ENCODE data around the gene PERM1. TPM values are rescaled to one million over a fixed set of nuclear protein-coding genes. Genes with fewer than 3 reads are reported as not detected.

The PERM1 gene
- total and polyA plus RNA-seq, 2 of the 8 experiments (the other 6 are each of a cell fraction or from before 2014, with no cell fraction given), result not detected

GRCh38 chr1:936348-937264 is 45.3 kb downstream of the PERM1 start (continued):
- TF ChIP-seq FOSL1 (IDR thresholded peaks at IDR 0.05; ENCODE audit: insufficient read depth, low read depth, low read length) (no peak), KDM4A (IDR thresholded peaks at IDR 0.05; ENCODE audit: low read depth, low read length, severe bottlenecking) (no peak), TCF12 (IDR thresholded peaks at IDR 0.05; ENCODE audit: low read depth, low read length) (no peak), JUND (IDR thresholded peaks at IDR 0.05; ENCODE audit: low read length) (no peak), POLR2A (IDR thresholded peaks at IDR 0.05; ENCODE audit: control extremely low read depth in 1 of 2, low read depth in 2 of 2, low read length in 2 of 2) (no peak), SP1 (IDR thresholded peaks at IDR 0.05; ENCODE audit: low read depth, low read length) (no peak)
- TF ChIP-seq, protein P1, sequence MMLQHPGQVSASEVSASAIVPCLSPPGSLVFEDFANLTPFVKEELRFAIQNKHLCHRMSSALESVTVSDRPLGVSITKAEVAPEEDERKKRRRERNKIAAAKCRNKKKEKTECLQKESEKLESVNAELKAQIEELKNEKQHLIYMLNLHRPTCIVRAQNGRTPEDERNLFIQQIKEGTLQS (IDR thresholded peaks at IDR 0.05; ENCODE audit: insufficient read depth, low read depth, low read length), result no peak
- TF ChIP-seq, protein P2, sequence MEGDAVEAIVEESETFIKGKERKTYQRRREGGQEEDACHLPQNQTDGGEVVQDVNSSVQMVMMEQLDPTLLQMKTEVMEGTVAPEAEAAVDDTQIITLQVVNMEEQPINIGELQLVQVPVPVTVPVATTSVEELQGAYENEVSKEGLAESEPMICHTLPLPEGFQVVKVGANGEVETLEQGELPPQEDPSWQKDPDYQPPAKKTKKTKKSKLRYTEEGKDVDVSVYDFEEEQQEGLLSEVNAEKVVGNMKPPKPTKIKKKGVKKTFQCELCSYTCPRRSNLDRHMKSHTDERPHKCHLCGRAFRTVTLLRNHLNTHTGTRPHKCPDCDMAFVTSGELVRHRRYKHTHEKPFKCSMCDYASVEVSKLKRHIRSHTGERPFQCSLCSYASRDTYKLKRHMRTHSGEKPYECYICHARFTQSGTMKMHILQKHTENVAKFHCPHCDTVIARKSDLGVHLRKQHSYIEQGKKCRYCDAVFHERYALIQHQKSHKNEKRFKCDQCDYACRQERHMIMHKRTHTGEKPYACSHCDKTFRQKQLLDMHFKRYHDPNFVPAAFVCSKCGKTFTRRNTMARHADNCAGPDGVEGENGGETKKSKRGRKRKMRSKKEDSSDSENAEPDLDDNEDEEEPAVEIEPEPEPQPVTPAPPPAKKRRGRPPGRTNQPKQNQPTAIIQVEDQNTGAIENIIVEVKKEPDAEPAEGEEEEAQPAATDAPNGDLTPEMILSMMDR (IDR thresholded peaks at IDR 0.05; ENCODE audit: control extremely low read depth in 1 of 3, insufficient read depth in 1 of 3, low read depth in 1 of 3, low read length in 3 of 3), result no peak
